MCF 10A (cell line): ENCODE results near the gene PMPCA. TPM values are rescaled to one million over a fixed set of nuclear protein-coding genes. Genes with fewer than 3 reads are reported as not detected.
A peak's percentile ranks its signal among the peaks of the same experiment; 100 is the strongest.

Experiments
- BruUV-seq: library from RNA; stranded (reverse); fragments of 400-500 nt; replicated peaks from 2 replicates; lab custom pipeline; 2021; lab: Mats Ljungman, UMichigan
- CTCF ChIA-PET: fragments of 300-600 bp; sonication (Branson Sonifier 250); formaldehyde crosslinking; extraction: SDS; loops from one replicate; lab custom pipeline; 2021; ENCODE audit warnings: antibody characterized with exemption, inconsistent platforms; lab: Yijun Ruan, JAX
- POLR2A ChIA-PET: fragments of 300-600, 350-650 bp; sonication (Branson Sonifier 250); formaldehyde crosslinking; extraction: SDS; loops from one replicate; lab custom pipeline; 2020; ENCODE audit warnings: antibody characterized with exemption, inconsistent platforms; lab: Yijun Ruan, JAX
- DNase-seq: peaks from one replicate; pipeline ENCODE4 v3.0.0-alpha.2; 2018; ENCODE audit not compliant: unreplicated experiment
- H3K27ac Mint-ChIP-seq: one replicate; pipeline ENCODE4 v1.8.0; 2022; ENCODE audit warnings: mild to moderate bottlenecking, low read depth, mixed read lengths; ENCODE audit not compliant: unreplicated experiment
- H3K27me3 Mint-ChIP-seq: one replicate; pipeline ENCODE4 v1.8.0; 2022; ENCODE audit warnings: mixed read lengths; ENCODE audit not compliant: insufficient read depth, unreplicated experiment
- H3K36me3 Mint-ChIP-seq: one replicate; pipeline ENCODE4 v1.8.0; 2022; ENCODE audit warnings: mild to moderate bottlenecking, moderate library complexity, mixed read lengths; ENCODE audit not compliant: insufficient read depth, unreplicated experiment
- H3K4me1 Mint-ChIP-seq: one replicate; pipeline ENCODE4 v1.8.0; 2022; ENCODE audit warnings: mixed read lengths; ENCODE audit not compliant: insufficient read depth, unreplicated experiment
- H3K4me3 Mint-ChIP-seq: one replicate; pipeline ENCODE4 v1.8.0; 2022; ENCODE audit warnings: mild to moderate bottlenecking, moderate library complexity, mixed read lengths; ENCODE audit not compliant: unreplicated experiment
- H3K9me3 Mint-ChIP-seq: one replicate; pipeline ENCODE4 v1.8.0; 2022; ENCODE audit warnings: mixed read lengths; ENCODE audit not compliant: unreplicated experiment
- intact Hi-C: fragments of 100-400 bp; cut with micrococcal nuclease; formaldehyde crosslinking; loops from 2 replicates; pipeline ENCODE4 v1.14.1; 2022
- total RNA-seq: library from RNA; stranded (reverse); gene quantifications from 2 replicates; pipeline ENCODE4 v1.2.3, GENCODE V29; 2022
- TF ChIP-seq, protein P1 (sequence below): fragments of 200-600 bp; IDR thresholded peaks from one replicate; pipeline ENCODE4 v1.8.0; 2022; ENCODE audit warnings: antibody characterized with exemption, mild to moderate bottlenecking; ENCODE audit not compliant: unreplicated experiment

The PMPCA gene
- total RNA-seq, 1 experiment from 2014 or later = 66.3 TPM

DNA sequence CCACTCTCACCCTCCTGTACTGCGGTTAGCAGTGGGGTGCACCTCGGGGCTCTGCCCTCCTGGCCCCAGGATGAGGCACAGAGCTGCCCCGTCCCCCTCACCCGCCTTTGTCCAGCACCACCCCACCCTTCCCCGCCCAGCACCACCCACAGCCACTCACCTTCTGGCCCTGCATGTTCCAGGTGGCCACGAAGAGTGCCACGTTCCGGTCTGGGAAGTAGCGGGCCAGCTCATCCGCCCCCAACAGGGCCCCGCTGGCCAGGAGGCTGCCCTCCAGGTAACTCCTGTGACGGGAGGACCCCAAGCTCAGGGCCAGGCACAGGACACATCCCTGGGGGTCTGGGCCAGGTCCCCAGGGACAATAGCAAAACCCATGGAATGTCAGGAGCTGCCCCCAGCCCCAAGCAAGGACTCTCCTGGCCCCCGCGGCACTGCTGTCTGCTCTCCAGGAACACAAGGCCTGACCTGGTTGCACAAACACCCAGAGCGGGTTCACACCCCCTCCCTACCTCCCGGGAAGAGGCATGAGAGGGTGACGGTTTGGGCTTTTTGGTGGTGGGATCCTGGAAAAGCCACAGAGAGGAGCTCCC lies 24.2 kb downstream of the PMPCA start:
- Mint-ChIP-seq H3K27ac (no peak overlapping the region), H3K4me1 (peaks cover 16% of the 10 kb centered on the region), H3K27me3 (no peaks in the 10 kb centered on the region), H3K4me3 (no peak overlapping the region), H3K9me3 (no peaks in the 10 kb centered on the region), H3K36me3 (peaks cover 19% of the 10 kb centered on the region)
- ChIA-PET CTCF (no interaction called here), POLR2A (interaction anchor here (6.0 kb wide), 1 partner anchor 23 kb away, joined by 34 read pairs; the partner anchor contains the start of genes ENTR1 and PMPCA)
- DNase-seq = no peak
- TF ChIP-seq, protein P1, sequence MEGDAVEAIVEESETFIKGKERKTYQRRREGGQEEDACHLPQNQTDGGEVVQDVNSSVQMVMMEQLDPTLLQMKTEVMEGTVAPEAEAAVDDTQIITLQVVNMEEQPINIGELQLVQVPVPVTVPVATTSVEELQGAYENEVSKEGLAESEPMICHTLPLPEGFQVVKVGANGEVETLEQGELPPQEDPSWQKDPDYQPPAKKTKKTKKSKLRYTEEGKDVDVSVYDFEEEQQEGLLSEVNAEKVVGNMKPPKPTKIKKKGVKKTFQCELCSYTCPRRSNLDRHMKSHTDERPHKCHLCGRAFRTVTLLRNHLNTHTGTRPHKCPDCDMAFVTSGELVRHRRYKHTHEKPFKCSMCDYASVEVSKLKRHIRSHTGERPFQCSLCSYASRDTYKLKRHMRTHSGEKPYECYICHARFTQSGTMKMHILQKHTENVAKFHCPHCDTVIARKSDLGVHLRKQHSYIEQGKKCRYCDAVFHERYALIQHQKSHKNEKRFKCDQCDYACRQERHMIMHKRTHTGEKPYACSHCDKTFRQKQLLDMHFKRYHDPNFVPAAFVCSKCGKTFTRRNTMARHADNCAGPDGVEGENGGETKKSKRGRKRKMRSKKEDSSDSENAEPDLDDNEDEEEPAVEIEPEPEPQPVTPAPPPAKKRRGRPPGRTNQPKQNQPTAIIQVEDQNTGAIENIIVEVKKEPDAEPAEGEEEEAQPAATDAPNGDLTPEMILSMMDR = no peak
- intact Hi-C loops = no loop called here
- no TSS peak for BruUV-seq

DNA sequence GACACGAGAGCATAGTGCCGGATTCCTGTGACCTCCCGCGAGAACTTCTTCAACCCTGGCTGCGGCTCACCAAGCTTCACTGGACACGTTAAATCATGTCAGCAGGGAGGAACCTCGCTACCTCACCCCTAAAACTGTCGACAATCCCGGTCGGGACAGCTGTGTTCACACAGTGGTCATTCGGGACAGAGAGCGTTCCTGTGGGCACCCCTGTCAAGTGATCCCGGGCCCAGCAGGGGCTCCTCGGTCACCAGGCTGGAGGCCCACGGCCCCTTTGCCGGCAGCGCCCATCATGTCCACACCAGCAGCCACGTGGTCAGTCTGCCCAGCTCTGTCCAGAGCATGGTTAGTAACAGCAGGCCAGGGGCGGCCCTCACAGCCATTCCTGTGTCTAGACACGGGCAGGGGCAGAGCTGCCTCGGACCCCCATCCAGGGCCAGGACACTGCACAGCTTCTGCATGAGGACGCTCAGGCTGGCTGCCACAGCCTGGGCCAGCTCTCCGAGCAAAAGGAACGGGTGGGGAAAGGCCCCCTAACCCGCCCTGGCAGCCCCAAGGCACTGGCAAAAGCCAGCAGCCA lies 25.7 kb downstream of the PMPCA start:
- no peak for DNase-seq
- H3K36me3 Mint-ChIP-seq = peaks cover 25% of the 10 kb centered on the region
- ChIA-PET CTCF (interaction anchor here (0.9 kb wide), 1 partner anchor 48 kb away, joined by 3 read pairs; no protein-coding TSS in a partner anchor), POLR2A (interaction anchor here (6.0 kb wide), 1 partner anchor 24 kb away, joined by 34 read pairs; the partner anchor contains the start of genes ENTR1 and PMPCA)
- intact Hi-C loops = no loop called here
- H3K4me3 Mint-ChIP-seq = peak overlapping the region; percentile 19
- H3K4me1 Mint-ChIP-seq = peaks cover 16% of the 10 kb centered on the region
- H3K27me3 Mint-ChIP-seq = no peaks in the 10 kb centered on the region
- TF ChIP-seq, protein P1 = no peak
- no TSS peak for BruUV-seq
- H3K27ac Mint-ChIP-seq = no peak overlapping the region
- no peaks in the 10 kb centered on the region for H3K9me3 Mint-ChIP-seq

DNA sequence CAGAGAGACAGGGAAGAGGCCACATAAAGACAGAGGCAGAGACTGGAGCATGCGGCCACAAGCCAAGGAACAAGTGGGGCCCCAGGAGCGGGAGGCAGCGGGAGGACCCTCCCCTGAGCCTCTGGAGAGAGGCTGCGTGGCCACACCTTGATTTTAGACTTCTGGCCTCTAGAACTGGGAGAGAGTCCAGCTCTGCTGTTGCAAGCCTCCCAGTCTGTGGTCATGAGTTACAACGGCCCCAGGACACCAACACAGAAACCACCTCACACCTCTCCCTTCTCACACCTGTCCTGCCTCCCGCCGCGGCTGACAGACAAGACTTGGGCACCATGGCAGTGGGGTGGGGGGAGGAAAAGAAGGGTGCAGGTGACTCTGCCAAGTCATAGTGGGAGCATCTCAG lies 27.0 kb downstream of the PMPCA start:
- no peaks in the 10 kb centered on the region for H3K9me3 Mint-ChIP-seq
- POLR2A ChIA-PET = interaction anchor here (1.1 to 6.0 kb wide), 2 partner anchors 26 to 46 kb away, joined by 3 to 34 read pairs; partner anchors contain the start of genes ENTR1 and PMPCA
- peak overlapping the region; percentile 76 for H3K4me3 Mint-ChIP-seq
- no peaks in the 10 kb centered on the region for H3K27me3 Mint-ChIP-seq
- no TSS peak for BruUV-seq
- H3K27ac Mint-ChIP-seq = peak overlapping the region; percentile 16
- peak; percentile 71 for DNase-seq
- H3K4me1 Mint-ChIP-seq = peaks cover 16% of the 10 kb centered on the region
- CTCF ChIA-PET = interaction anchor here (0.8 kb wide), 1 partner anchor 12 kb away, joined by 4 read pairs; no protein-coding TSS in a partner anchor
- intact Hi-C loops = no loop called here
- TF ChIP-seq, protein P1 = no peak
- peaks cover 31% of the 10 kb centered on the region for H3K36me3 Mint-ChIP-seq

DNA sequence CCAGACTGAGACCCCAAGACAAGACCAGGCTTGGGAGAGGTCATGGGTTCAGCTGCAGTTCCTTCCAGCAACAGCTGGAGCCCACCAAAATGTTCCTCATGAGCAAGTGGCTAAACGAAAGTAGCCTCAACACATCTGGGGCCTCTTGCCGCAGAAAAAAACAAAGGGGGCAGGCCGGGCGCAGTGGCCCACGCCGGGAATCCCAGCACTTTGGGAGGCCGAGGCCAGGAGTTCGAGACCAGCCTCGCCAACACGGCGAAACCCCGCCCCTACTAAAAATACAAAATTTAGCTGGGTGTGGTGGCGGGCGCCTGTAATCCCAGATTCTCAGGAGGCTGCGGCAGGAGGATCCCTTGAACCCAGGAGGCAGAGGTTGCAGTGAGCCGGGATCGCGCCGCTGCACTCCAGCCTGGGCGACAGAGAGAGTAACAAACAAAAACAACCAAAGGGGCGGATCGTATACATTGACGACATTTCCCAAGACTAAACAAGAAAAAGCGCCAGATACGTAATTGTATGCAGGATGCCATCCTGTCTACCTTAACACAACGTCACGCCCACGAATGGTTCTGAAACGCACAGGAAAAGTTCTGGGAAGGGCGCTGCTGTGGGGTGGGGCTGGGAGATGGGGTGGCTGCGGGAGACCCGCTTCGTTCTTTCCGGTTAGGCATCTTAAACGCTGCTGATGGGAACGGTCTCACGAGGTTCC lies 27.5 kb downstream of the PMPCA start:
- no peak for DNase-seq
- TF ChIP-seq, protein P1 = no peak
- Mint-ChIP-seq H3K36me3 (peaks cover 36% of the 10 kb centered on the region), H3K27ac (peak overlapping the region; percentile 16), H3K27me3 (no peaks in the 10 kb centered on the region), H3K4me3 (peak overlapping the region; percentile 76), H3K4me1 (peaks cover 16% of the 10 kb centered on the region), H3K9me3 (no peaks in the 10 kb centered on the region)
- ChIA-PET CTCF (interaction anchor here (0.8 to 1.0 kb wide), 2 partner anchors 13 to 75 kb away, joined by 3 to 4 read pairs; partner anchors contain the start of gene DNLZ), POLR2A (interaction anchor here (0.6 to 6.0 kb wide), 6 partner anchors 12 to 114 kb away, joined by 3 to 34 read pairs (median 4); partner anchors contain the start of genes ENTR1 and PMPCA)
- no TSS peak for BruUV-seq
- intact Hi-C loops = no loop called here
